ENCODE results near the gene GPX2.

The GPX2 gene

GRCh38 chr14:64954491-64955240, 12.1 kb upstream of the GPX2 start:
- Histone ChIP-seq H4K8ac (ENCODE audit: low read depth, low read length) (no peak overlapping the region), H3K27me3 (ENCODE audit: insufficient read depth, low read length) (no peaks in the 10 kb centered on the region), H3K14ac (ENCODE audit: low read length) (no peak overlapping the region), H3K36me3 (ENCODE audit: control insufficient read depth in 1 of 2, insufficient read depth in 2 of 2, low read length in 2 of 2) (peaks cover 18 to 23% of the 10 kb centered on the region in 2 experiments), H3K79me1 (ENCODE audit: low read length) (no peaks in the 10 kb centered on the region), H2AFZ (ENCODE audit: insufficient read depth, low read length, poor library complexity) (no peak overlapping the region), H3K18ac (ENCODE audit: low read length) (no peak overlapping the region), H3K23ac (ENCODE audit: low read length) (no peak overlapping the region), H3K4me3 (ENCODE audit: low read depth, low read length) (no peak overlapping the region), H2AK5ac (ENCODE audit: low read length) (no peak overlapping the region), H3K4ac (ENCODE audit: low read depth, low read length) (no peak overlapping the region), H3K9ac (ENCODE audit: low read length) (no peak overlapping the region), H4K91ac (ENCODE audit: low read depth, low read length) (no peak overlapping the region), H2BK12ac (ENCODE audit: low read length) (no peak overlapping the region), H3K4me2 (ENCODE audit: low read length) (no peak overlapping the region), H4K12ac (ENCODE audit: low read depth, low read length) (no peak overlapping the region), H3K9me3 (ENCODE audit: insufficient read depth, low read depth, low read length) (no peaks in the 10 kb centered on the region), H3K4me1 (ENCODE audit: control insufficient read depth in 1 of 2, insufficient read depth in 2 of 2, low read length in 2 of 2) (no peaks in the 10 kb centered on the region), H3K79me2 (ENCODE audit: control insufficient read depth, insufficient read depth, low read length, poor library complexity) (no peaks in the 10 kb centered on the region), H2BK5ac (ENCODE audit: low read depth, low read length, poor library complexity) (no peak overlapping the region), H3K27ac (ENCODE audit: low read depth, low read length) (no peak overlapping the region), H2BK120ac (ENCODE audit: insufficient read depth, low read length, poor library complexity) (no peak overlapping the region)
- WGBS (ENCODE audit: extremely low coverage, insufficient coverage, insufficient read length): no CpG with 5 or more reads among the region's 9 CpGs
- DNase-seq: no peak

DNA sequence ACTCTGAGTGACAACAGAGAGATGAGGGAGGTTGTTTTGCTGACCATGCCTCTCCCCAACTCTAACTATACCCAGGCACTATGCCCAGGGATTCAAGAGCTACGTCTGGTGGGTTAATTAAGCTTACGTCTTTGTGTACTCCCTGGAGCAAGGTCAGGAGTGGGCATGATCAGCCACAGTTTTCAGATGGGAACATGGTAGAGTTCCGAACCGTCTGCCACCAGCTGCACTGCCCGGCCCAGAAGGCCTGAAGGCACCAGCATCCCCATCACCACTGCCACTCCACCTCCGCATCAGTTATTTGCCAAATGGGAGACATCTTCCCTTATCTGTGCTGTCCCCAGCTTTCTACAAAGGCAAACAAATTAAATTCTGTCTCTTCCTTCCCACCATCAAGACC, 11.1 kb upstream of the GPX2 start:
- H3K14ac ChIP-seq (ENCODE audit: low read length): no peak overlapping the region
- no peak overlapping the region for H3K4me2 ChIP-seq (ENCODE audit: low read length)
- H4K12ac ChIP-seq (ENCODE audit: low read depth, low read length): no peak overlapping the region
- DNase-seq: no peak
- H4K8ac ChIP-seq (ENCODE audit: low read depth, low read length): no peak overlapping the region
- H3K27ac ChIP-seq (ENCODE audit: low read depth, low read length): no peak overlapping the region
- no peak overlapping the region for H3K4me3 ChIP-seq (ENCODE audit: low read depth, low read length)
- H2BK120ac ChIP-seq (ENCODE audit: insufficient read depth, low read length, poor library complexity): no peak overlapping the region
- H3K23ac ChIP-seq (ENCODE audit: low read length): no peak overlapping the region
- no CpG with 5 or more reads among the region's 6 CpGs for WGBS (ENCODE audit: extremely low coverage, insufficient coverage, insufficient read length)
- no peak overlapping the region for H3K9ac ChIP-seq (ENCODE audit: low read length)
- H2BK12ac ChIP-seq (ENCODE audit: low read length): no peak overlapping the region
- no peak overlapping the region for H3K4ac ChIP-seq (ENCODE audit: low read depth, low read length)
- H3K36me3 ChIP-seq (ENCODE audit: control insufficient read depth in 1 of 2, insufficient read depth in 2 of 2, low read length in 2 of 2): peaks cover 20 to 24% of the 10 kb centered on the region in 2 experiments
- no peak overlapping the region for H2AFZ ChIP-seq (ENCODE audit: insufficient read depth, low read length, poor library complexity)
- H3K27me3 ChIP-seq (ENCODE audit: insufficient read depth, low read length): no peaks in the 10 kb centered on the region
- H4K91ac ChIP-seq (ENCODE audit: low read depth, low read length): no peak overlapping the region
- H3K79me2 ChIP-seq (ENCODE audit: control insufficient read depth, insufficient read depth, low read length, poor library complexity): no peaks in the 10 kb centered on the region
- H2AK5ac ChIP-seq (ENCODE audit: low read length): no peak overlapping the region
- H3K4me1 ChIP-seq (ENCODE audit: control insufficient read depth in 1 of 2, insufficient read depth in 2 of 2, low read length in 2 of 2): no peaks in the 10 kb centered on the region
- H3K18ac ChIP-seq (ENCODE audit: low read length): no peak overlapping the region
- no peak overlapping the region for H2BK5ac ChIP-seq (ENCODE audit: low read depth, low read length, poor library complexity)
- H3K9me3 ChIP-seq (ENCODE audit: insufficient read depth, low read depth, low read length): no peaks in the 10 kb centered on the region
- H3K79me1 ChIP-seq (ENCODE audit: low read length): no peaks in the 10 kb centered on the region

GRCh38 chr14:64953310-64953654, 10.7 kb upstream of the GPX2 start:
- no peak overlapping the region for H3K18ac ChIP-seq (ENCODE audit: low read length)
- H3K27me3 ChIP-seq (ENCODE audit: insufficient read depth, low read length): no peaks in the 10 kb centered on the region
- DNase-seq: no peak
- WGBS (ENCODE audit: extremely low coverage, insufficient coverage, insufficient read length): no CpG with 5 or more reads among the region's 8 CpGs
- H3K27ac ChIP-seq (ENCODE audit: low read depth, low read length): no peak overlapping the region
- H3K79me1 ChIP-seq (ENCODE audit: low read length): no peaks in the 10 kb centered on the region
- H2BK5ac ChIP-seq (ENCODE audit: low read depth, low read length, poor library complexity): no peak overlapping the region
- H3K14ac ChIP-seq (ENCODE audit: low read length): no peak overlapping the region
- H4K12ac ChIP-seq (ENCODE audit: low read depth, low read length): no peak overlapping the region
- peaks cover 24 to 28% of the 10 kb centered on the region in 2 experiments for H3K36me3 ChIP-seq (ENCODE audit: control insufficient read depth in 1 of 2, insufficient read depth in 2 of 2, low read length in 2 of 2)
- no peak overlapping the region for H3K23ac ChIP-seq (ENCODE audit: low read length)
- no peak overlapping the region for H2BK12ac ChIP-seq (ENCODE audit: low read length)
- no peak overlapping the region for H3K4me3 ChIP-seq (ENCODE audit: low read depth, low read length)
- no peak overlapping the region for H2AK5ac ChIP-seq (ENCODE audit: low read length)
- H4K91ac ChIP-seq (ENCODE audit: low read depth, low read length): no peak overlapping the region
- H3K4me2 ChIP-seq (ENCODE audit: low read length): no peak overlapping the region
- H2BK120ac ChIP-seq (ENCODE audit: insufficient read depth, low read length, poor library complexity): no peak overlapping the region
- H2AFZ ChIP-seq (ENCODE audit: insufficient read depth, low read length, poor library complexity): no peak overlapping the region
- no peak overlapping the region for H3K4ac ChIP-seq (ENCODE audit: low read depth, low read length)
- H3K79me2 ChIP-seq (ENCODE audit: control insufficient read depth, insufficient read depth, low read length, poor library complexity): no peaks in the 10 kb centered on the region
- H3K4me1 ChIP-seq (ENCODE audit: control insufficient read depth in 1 of 2, insufficient read depth in 2 of 2, low read length in 2 of 2): no peaks in the 10 kb centered on the region
- no peak overlapping the region for H4K8ac ChIP-seq (ENCODE audit: low read depth, low read length)
- H3K9ac ChIP-seq (ENCODE audit: low read length): no peak overlapping the region
- no peaks in the 10 kb centered on the region for H3K9me3 ChIP-seq (ENCODE audit: insufficient read depth, low read depth, low read length)

DNA sequence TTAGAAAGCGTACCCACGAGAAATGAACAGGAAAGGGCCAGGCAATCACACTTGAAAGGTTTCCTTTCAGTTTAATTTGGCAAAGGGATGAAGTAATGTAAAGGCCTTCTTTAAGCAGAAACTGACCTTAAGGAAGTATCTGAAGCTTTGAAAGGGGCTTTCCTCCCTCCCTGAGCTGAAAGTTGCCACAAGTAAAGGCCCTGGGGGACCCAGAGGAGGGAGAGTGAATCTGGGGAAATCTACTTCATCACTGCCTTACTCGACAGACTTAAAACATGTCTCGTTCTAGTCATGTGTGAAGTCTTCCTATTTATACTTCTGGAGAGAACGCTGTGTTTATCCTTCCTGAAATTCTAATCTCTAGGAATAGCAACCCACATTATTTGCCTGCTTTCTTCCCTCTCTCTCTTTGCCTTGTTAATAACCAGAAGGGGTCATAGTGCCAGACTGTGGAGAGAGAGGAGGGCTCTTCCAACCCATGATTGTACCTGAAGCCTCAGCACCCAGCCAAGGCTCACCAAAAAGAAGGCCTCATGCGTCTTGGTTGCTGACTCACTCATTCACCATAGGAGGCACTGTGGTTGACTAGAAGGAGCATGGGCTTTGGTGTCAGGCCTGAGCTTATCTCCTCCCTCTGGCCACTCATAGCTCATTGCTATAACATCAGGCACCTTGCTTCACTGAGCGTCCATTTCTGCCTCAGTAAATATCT, 10.2 kb upstream of the GPX2 start:
- H3K4ac ChIP-seq (ENCODE audit: low read depth, low read length): no peak overlapping the region
- H3K36me3 ChIP-seq (ENCODE audit: control insufficient read depth in 1 of 2, insufficient read depth in 2 of 2, low read length in 2 of 2): peaks cover 28 to 32% of the 10 kb centered on the region in 2 experiments
- no peak overlapping the region for H3K18ac ChIP-seq (ENCODE audit: low read length)
- no peak overlapping the region for H3K4me3 ChIP-seq (ENCODE audit: low read depth, low read length)
- H2BK5ac ChIP-seq (ENCODE audit: low read depth, low read length, poor library complexity): no peak overlapping the region
- H2BK120ac ChIP-seq (ENCODE audit: insufficient read depth, low read length, poor library complexity): no peak overlapping the region
- H3K79me2 ChIP-seq (ENCODE audit: control insufficient read depth, insufficient read depth, low read length, poor library complexity): no peaks in the 10 kb centered on the region
- DNase-seq: no peak
- WGBS (ENCODE audit: extremely low coverage, insufficient coverage, insufficient read length): no CpG with 5 or more reads among the region's 7 CpGs
- no peak overlapping the region for H2AFZ ChIP-seq (ENCODE audit: insufficient read depth, low read length, poor library complexity)
- H4K12ac ChIP-seq (ENCODE audit: low read depth, low read length): no peak overlapping the region
- H3K9ac ChIP-seq (ENCODE audit: low read length): no peak overlapping the region
- no peak overlapping the region for H3K27ac ChIP-seq (ENCODE audit: low read depth, low read length)
- H4K8ac ChIP-seq (ENCODE audit: low read depth, low read length): no peak overlapping the region
- H3K23ac ChIP-seq (ENCODE audit: low read length): no peak overlapping the region
- H3K4me2 ChIP-seq (ENCODE audit: low read length): no peak overlapping the region
- H3K79me1 ChIP-seq (ENCODE audit: low read length): no peaks in the 10 kb centered on the region
- no peaks in the 10 kb centered on the region for H3K9me3 ChIP-seq (ENCODE audit: insufficient read depth, low read depth, low read length)
- no peak overlapping the region for H4K91ac ChIP-seq (ENCODE audit: low read depth, low read length)
- no peak overlapping the region for H2AK5ac ChIP-seq (ENCODE audit: low read length)
- no peak overlapping the region for H2BK12ac ChIP-seq (ENCODE audit: low read length)
- H3K27me3 ChIP-seq (ENCODE audit: insufficient read depth, low read length): no peaks in the 10 kb centered on the region
- H3K14ac ChIP-seq (ENCODE audit: low read length): no peak overlapping the region
- H3K4me1 ChIP-seq (ENCODE audit: control insufficient read depth in 1 of 2, insufficient read depth in 2 of 2, low read length in 2 of 2): no peaks in the 10 kb centered on the region
